ENCODE data around the gene ATP2A1.
"Not testable (repeated sequence)": the region's sequence is repeated elsewhere in the genome, so short reads cannot be mapped to it uniquely, and the experiment has no call there.

The ATP2A1 gene

DNA sequence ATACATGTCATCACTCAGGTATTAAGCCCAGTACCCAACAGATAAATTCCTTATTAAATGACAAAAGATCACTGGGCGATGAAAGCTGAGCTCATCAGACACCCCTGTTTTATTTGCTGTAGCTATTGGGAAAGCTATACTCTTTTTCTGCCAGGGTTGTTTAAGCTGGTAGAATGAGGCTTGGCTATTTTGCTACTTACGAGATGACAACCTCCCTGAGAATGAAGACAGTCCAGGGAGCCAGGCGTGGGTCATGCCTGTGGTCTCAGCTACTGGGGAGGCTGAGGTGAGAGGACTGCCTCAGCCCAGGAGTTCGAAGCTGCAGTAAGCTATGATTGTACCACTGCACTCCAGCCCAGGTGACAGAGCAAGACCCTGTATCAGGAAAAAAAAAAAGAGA, 19.0 kb upstream of the ATP2A1 start:
- no peak for DNase-seq (ENCODE audit: low read depth)
- H3K4me3 ChIP-seq (ENCODE audit: low read depth, low read length): no peak overlapping the region
- no peak for TF ChIP-seq CTCF (conservative IDR thresholded peaks at IDR 0.05; ENCODE audit: low read depth, low read length)

GRCh38 chr16:28863929-28864793, 14.1 kb upstream of the ATP2A1 start:
- TF ChIP-seq CTCF (conservative IDR thresholded peaks at IDR 0.05; ENCODE audit: low read depth, low read length): no peak
- H3K4me3 ChIP-seq (ENCODE audit: low read depth, low read length): peak overlapping the region; percentile 77
- peak; percentile 59 for DNase-seq (ENCODE audit: low read depth)

GRCh38 chr16:28865001-28865688, 13.1 kb upstream of the ATP2A1 start:
- no peak for TF ChIP-seq CTCF (conservative IDR thresholded peaks at IDR 0.05; ENCODE audit: low read depth, low read length)
- peak overlapping the region; percentile 77 for H3K4me3 ChIP-seq (ENCODE audit: low read depth, low read length)
- DNase-seq (ENCODE audit: low read depth): no peak

DNA sequence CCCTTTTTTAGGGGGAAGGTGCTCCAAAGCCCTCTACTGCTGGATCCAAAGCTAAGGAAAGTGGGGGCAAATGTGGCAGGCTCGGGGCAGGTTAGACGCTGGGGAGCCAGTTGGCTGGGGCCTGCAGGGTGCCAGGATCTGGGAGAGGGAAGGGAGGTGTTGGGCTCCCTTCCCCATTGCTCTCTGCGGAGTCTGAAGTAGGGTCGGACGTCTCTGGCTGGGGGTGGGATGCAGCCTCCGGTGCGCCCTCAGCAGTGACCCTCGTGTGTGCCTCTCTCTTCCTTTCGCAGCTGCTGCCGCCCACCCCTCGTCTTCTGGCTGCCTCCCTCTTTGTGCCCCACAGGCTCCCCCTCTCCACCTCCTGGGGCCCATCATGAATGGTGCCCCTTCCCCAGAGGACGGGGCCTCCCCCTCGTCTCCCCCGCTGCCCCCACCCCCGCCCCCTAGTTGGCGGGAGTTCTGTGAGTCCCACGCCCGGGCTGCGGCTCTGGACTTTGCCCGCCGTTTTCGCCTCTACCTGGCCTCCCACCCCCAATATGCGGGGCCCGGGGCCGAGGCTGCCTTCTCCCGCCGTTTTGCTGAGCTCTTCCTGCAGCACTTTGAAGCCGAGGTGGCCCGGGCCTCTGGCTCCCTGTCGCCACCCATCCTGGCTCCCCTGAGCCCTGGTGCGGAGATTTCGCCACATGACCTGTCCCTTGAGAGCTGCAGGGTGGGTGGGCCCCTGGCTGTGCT, 12.4 kb upstream of the ATP2A1 start:
- no peak for TF ChIP-seq CTCF (conservative IDR thresholded peaks at IDR 0.05; ENCODE audit: low read depth, low read length)
- DNase-seq (ENCODE audit: low read depth): no peak
- H3K4me3 ChIP-seq (ENCODE audit: low read depth, low read length): no peak overlapping the region

DNA sequence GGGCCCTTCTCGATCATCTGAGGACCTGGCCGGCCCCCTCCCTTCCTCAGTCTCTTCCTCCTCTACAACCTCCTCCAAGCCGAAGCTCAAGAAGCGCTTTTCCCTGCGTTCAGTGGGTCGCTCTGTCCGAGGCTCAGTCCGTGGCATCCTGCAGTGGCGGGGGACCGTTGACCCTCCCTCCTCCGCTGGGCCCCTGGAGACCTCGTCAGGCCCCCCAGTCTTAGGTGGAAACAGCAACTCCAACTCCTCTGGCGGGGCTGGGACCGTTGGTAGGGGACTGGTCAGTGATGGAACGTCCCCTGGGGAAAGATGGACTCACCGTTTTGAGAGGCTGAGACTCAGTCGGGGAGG, 11.9 kb upstream of the ATP2A1 start:
- no peak for TF ChIP-seq CTCF (conservative IDR thresholded peaks at IDR 0.05; ENCODE audit: low read depth, low read length)
- no peak overlapping the region for H3K4me3 ChIP-seq (ENCODE audit: low read depth, low read length)
- no peak for DNase-seq (ENCODE audit: low read depth)

GRCh38 chr16:28867241-28867640, 11.0 kb upstream of the ATP2A1 start:
- DNase-seq (ENCODE audit: low read depth): no peak
- TF ChIP-seq CTCF (conservative IDR thresholded peaks at IDR 0.05; ENCODE audit: low read depth, low read length): no peak
- no peak overlapping the region for H3K4me3 ChIP-seq (ENCODE audit: low read depth, low read length)

- not testable (repeated sequence) for DNase-seq (ENCODE audit: low read depth); H3K4me3 ChIP-seq (ENCODE audit: low read depth, low read length)
Observed at GRCh38 chr16:28867646-28868045, 10.6 kb upstream of the ATP2A1 start.
